Panc1 (cell line): ENCODE results near the gene DNAJA1. TPM values are rescaled to one million over a fixed set of nuclear protein-coding genes. Genes with fewer than 3 reads are reported as not detected.

Source experiments
- ATAC-seq: fragments of 200-7000 bp; cut with Tn5 transposase; 2 replicates; pipeline ENCODE4 v1.9.1; 2020; ENCODE audit warnings: mild to moderate bottlenecking, moderate library complexity
- BruUV-seq: library from RNA; stranded (reverse); fragments of 400-500 nt; replicated peaks from 2 replicates; lab custom pipeline; 2021; lab: Mats Ljungman, UMichigan
- CTCF ChIA-PET: fragments of 300-600 bp; sonication (Branson Sonifier 250); formaldehyde crosslinking; loops from one replicate; lab custom pipeline; 2022; ENCODE audit warnings: antibody characterized with exemption; lab: Charles Lee
- POLR2A ChIA-PET: fragments of 300-600 bp; sonication (Branson Sonifier 250); formaldehyde crosslinking; loops from one replicate; lab custom pipeline; 2022; ENCODE audit warnings: antibody characterized with exemption; lab: Charles Lee
- DNase-seq: peaks from one replicate; pipeline ENCODE4 v3.0.0-alpha.2; 2010; ENCODE audit warnings: low read depth, low spot score
- H3K27ac ChIP-seq: 2 replicates; pipeline ENCODE4 v1.5.1; 2011; ENCODE audit warnings: mild to moderate bottlenecking, low read length, inconsistent platforms
- H3K27me3 ChIP-seq: fragments of 200-500 bp; sonication (Bioruptor generic); 2 replicates; pipeline ENCODE4 v1.6.0; 2014; ENCODE audit warnings: low read length, inconsistent platforms; ENCODE audit not compliant: control insufficient read depth, insufficient read depth
- H3K36me3 ChIP-seq: fragments of 200-500 bp; sonication (Bioruptor generic); 2 replicates; pipeline ENCODE4 v1.5.1; 2014; ENCODE audit warnings: inconsistent platforms, mild to moderate bottlenecking, low read length, moderate library complexity; ENCODE audit not compliant: control insufficient read depth, insufficient read depth
- H3K4me1 ChIP-seq: 2 replicates; pipeline ENCODE4 v1.5.1; 2011; ENCODE audit warnings: inconsistent platforms, mild to moderate bottlenecking, low read length, moderate library complexity; ENCODE audit not compliant: control insufficient read depth, insufficient read depth
- H3K4me3 ChIP-seq, 2 experiments: 2 replicates each; pipeline ENCODE4 v1.5.1; 2011 to 2012; ENCODE audit warnings: low read depth in 2 of 2, low read length in 2 of 2, mild to moderate bottlenecking in 2 of 2, inconsistent platforms in 1 of 2, moderate library complexity in 1 of 2
- H3K9me3 ChIP-seq: fragments of 200-500 bp; sonication (Bioruptor generic); 2 replicates; pipeline ENCODE4 v1.5.1; 2014; ENCODE audit warnings: low read depth, mild to moderate bottlenecking, inconsistent platforms, low read length, moderate library complexity; ENCODE audit not compliant: control insufficient read depth, insufficient read depth
- CTCF ChIP-seq: fragments of 450-650 bp; IDR thresholded peaks from 2 replicates; pipeline ENCODE4 v1.5.1; 2017; ENCODE audit warnings: mild to moderate bottlenecking
- POLR2AphosphoS5 ChIP-seq: IDR thresholded peaks from 2 replicates; pipeline ENCODE4 v1.6.1; 2012; ENCODE audit warnings: mild to moderate bottlenecking, low read depth, low read length, moderate library complexity
- SIN3A ChIP-seq: IDR thresholded peaks from 2 replicates; pipeline ENCODE4 v1.6.1; 2012; ENCODE audit warnings: low read depth, mild to moderate bottlenecking, low read length, moderate library complexity, borderline replicate concordance; ENCODE audit not compliant: insufficient read depth
- TCF7L2 ChIP-seq: IDR thresholded peaks from 2 replicates; pipeline ENCODE4 v1.6.1; 2011; ENCODE audit warnings: mild to moderate bottlenecking, low read depth, low read length, inconsistent platforms
- in situ Hi-C: cut with HindIII; loops from 2 replicates; pipeline ENCODE4 v1.10.0; 2016; ENCODE audit warnings: low sequenced_read_pairs, low pct_unique_long_range_greater_than_20kb
- intact Hi-C: fragments of 100-400 bp; cut with micrococcal nuclease; formaldehyde crosslinking; loops from one replicate; pipeline ENCODE4 v1.10.0; 2022; ENCODE audit not compliant: unreplicated experiment
- total RNA-seq: library from RNA; stranded (reverse); gene quantifications from one replicate; pipeline ENCODE4 v1.2.1, GENCODE V29; 2021; ENCODE audit not compliant: unreplicated experiment
- TF ChIP-seq, protein P1 (sequence below), 2 experiments: IDR thresholded peaks; 2 replicates each; pipeline ENCODE4 v1.6.1; 2011 to 2012; ENCODE audit warnings: low read depth in 2 of 2, control low read depth in 1 of 2, low read length in 1 of 2, mild to moderate bottlenecking in 1 of 2, moderate library complexity in 1 of 2; ENCODE audit not compliant: insufficient read depth in 1 of 2

The DNAJA1 gene
- total RNA-seq, 1 experiment from 2014 or later = 246 TPM

DNA sequence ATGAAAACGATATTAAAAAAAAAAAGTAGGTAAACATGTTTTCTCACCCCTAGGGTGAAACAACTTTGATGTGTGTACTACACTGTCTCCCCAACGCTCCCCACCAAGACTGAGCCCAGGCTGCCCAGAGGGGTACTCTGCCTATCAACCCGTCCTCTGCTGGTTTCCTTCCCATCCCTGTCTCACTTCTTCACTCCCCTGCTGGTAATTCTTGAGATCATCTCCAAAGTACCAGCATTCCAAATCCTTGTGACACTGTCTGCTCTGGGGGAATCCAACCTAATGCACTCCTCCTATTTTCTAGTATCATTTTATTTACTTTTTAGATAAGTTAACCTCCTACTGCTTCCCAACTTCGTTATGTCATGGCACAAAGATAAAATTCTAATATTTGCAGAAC is 17.3 kb upstream of the DNAJA1 start:
- ChIA-PET CTCF (no interaction called here), POLR2A (interaction anchor here (0.6 kb wide), 1 partner anchor 17 kb away, joined by 3 read pairs; no protein-coding TSS in a partner anchor)
- H3K27me3 ChIP-seq = no peaks in the 10 kb centered on the region
- H3K27ac ChIP-seq = no peak overlapping the region
- ATAC-seq = no peak
- H3K36me3 ChIP-seq = no peaks in the 10 kb centered on the region
- DNase-seq = no peak
- H3K9me3 ChIP-seq = no peaks in the 10 kb centered on the region
- H3K4me1 ChIP-seq = peaks cover 3% of the 10 kb centered on the region
- in situ Hi-C loops (no loop called here), intact Hi-C loops (no loop called here)
- H3K4me3 ChIP-seq = no peak overlapping the region
- BruUV-seq = no TSS peak
- no peak for TF ChIP-seq CTCF
- no peak for TF ChIP-seq SIN3A
- TF ChIP-seq TCF7L2 = no peak
- TF ChIP-seq, protein P1, sequence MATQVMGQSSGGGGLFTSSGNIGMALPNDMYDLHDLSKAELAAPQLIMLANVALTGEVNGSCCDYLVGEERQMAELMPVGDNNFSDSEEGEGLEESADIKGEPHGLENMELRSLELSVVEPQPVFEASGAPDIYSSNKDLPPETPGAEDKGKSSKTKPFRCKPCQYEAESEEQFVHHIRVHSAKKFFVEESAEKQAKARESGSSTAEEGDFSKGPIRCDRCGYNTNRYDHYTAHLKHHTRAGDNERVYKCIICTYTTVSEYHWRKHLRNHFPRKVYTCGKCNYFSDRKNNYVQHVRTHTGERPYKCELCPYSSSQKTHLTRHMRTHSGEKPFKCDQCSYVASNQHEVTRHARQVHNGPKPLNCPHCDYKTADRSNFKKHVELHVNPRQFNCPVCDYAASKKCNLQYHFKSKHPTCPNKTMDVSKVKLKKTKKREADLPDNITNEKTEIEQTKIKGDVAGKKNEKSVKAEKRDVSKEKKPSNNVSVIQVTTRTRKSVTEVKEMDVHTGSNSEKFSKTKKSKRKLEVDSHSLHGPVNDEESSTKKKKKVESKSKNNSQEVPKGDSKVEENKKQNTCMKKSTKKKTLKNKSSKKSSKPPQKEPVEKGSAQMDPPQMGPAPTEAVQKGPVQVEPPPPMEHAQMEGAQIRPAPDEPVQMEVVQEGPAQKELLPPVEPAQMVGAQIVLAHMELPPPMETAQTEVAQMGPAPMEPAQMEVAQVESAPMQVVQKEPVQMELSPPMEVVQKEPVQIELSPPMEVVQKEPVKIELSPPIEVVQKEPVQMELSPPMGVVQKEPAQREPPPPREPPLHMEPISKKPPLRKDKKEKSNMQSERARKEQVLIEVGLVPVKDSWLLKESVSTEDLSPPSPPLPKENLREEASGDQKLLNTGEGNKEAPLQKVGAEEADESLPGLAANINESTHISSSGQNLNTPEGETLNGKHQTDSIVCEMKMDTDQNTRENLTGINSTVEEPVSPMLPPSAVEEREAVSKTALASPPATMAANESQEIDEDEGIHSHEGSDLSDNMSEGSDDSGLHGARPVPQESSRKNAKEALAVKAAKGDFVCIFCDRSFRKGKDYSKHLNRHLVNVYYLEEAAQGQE (IDR thresholded peaks at IDR 0.05; ENCODE audit: insufficient read depth in 1 of 2, low read depth in 2 of 2, low read length in 1 of 2) = no peak
- no peak for TF ChIP-seq POLR2AphosphoS5

DNA sequence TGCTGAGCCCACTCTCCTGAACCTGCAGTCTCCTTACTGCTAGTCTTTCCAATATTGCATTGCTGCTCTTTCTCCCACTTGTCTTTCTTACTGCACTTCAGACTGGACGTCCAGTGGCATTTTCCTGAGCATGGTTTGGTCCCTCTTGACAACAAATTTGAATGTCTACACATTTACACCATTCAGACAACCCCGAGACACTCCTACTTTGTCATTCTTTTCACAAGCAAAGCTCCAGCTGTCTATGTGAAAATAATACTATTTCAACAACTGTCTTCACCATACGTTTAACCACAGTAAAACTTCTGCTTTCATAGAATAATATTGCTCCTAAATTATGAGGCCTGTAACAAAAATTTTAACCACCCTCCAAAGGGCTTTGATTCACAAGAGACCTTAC is 13.2 kb upstream of the DNAJA1 start:
- H3K9me3 ChIP-seq = no peaks in the 10 kb centered on the region
- ChIA-PET POLR2A (interaction anchor here (0.7 to 1.5 kb wide), 2 partner anchors 8 to 315 kb away, joined by 4 to 6 read pairs; no protein-coding TSS in a partner anchor), CTCF (no interaction called here)
- no peaks in the 10 kb centered on the region for H3K36me3 ChIP-seq
- TF ChIP-seq SIN3A (no peak), POLR2AphosphoS5 (no peak)
- TF ChIP-seq, protein P1 (IDR thresholded peaks at IDR 0.05; ENCODE audit: insufficient read depth in 1 of 2, low read depth in 2 of 2, low read length in 1 of 2) = no peak
- intact Hi-C loops (no loop called here), in situ Hi-C loops (no loop called here)
- DNase-seq (no peak), ATAC-seq (no peak)
- TSS peak; percentile 40 for BruUV-seq
- H3K4me3 ChIP-seq = no peak overlapping the region
- no peak overlapping the region for H3K27ac ChIP-seq
- no peaks in the 10 kb centered on the region for H3K4me1 ChIP-seq
- no peaks in the 10 kb centered on the region for H3K27me3 ChIP-seq
